Measurements from ENCODE around the gene RAB27B.

GRCh38 chr18:54859667-54860421 is 31.6 kb downstream of the RAB27B start:
- no peak for TF ChIP-seq CTCF (conservative IDR thresholded peaks at IDR 0.05 in 1 of 2, IDR thresholded peaks at IDR 0.05 in 1 of 2; ENCODE audit: extremely low read depth in 1 of 2, insufficient read depth in 1 of 2, low read depth in 1 of 2, low read length in 2 of 2)
- no peak for TF ChIP-seq EZH2 (IDR thresholded peaks at IDR 0.05; ENCODE audit: borderline replicate concordance, low read length)

Measured in mammary epithelial cell (primary cell).